ENCODE results near the gene STK38L.

Gene STK38L

DNA sequence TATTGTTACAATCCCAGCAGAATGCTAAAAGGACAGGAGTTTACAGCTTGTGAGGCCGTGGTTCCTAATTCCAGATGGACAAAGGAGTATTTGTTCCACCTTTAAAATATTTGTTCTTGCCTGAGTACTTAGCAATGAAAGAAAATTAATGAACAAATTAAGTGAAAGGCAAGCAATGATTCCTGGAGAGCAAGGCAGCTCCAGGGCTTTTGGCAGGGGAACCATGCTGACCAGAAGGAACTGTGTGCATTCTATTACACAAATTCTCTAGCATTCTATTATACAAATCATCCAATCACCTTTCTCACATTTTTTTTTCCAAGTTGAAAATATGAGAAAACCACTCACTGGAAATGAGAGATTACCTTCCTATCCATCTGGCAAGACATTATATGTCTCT lies 86.8 kb downstream of the STK38L start:
- no peak for DNase-seq

DNA sequence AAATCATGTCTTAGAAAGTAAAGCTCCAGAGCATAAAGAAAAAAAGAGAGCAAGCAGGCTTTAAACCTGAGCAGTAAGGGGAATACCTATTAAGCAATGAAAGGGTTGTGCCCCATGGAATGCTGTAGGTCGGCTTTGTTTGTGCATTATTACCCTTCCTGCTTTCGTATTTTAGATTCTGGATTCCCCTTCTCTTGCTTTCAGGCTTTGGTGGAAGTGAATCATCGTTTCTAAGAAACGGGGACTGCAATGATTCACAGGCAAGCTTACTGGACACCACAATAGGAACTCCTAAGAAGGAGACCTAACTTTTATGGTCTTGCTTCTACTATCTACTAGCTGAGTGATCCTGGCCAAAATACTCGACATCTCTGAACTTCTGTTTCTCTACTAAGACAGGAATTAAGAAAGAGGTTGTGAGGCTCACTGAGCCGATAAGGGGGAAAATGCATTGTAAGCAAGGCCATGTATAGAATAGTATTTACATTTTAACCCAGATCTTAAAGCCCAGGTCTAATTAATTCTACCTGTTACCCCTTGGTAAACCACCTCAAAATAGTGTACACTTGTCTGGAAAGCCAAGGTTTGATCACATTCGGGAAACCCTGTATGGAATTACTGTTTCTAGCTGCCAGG lies 87.3 kb downstream of the STK38L start:
- DNase-seq = peak; percentile 7

DNA sequence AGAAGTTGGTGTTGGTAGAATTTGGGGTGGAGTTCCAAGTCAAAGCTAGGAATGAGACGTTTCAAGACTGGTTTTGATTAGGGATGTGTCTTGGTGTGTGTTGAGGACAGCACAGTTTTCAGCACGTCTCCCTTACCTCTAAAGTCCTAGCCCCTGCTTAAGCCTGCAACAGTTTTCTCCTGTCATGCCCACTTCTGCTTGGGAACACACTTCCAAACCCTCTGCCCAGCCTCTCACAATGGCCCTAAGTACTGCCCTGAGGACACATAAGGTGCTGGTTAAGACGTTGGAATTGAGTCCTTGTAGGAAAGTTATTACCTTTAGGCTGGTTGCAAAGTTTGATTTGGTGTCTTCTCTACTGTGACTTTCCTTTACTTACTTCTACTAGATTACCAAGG lies 87.8 kb downstream of the STK38L start:
- no peak for DNase-seq

DNA sequence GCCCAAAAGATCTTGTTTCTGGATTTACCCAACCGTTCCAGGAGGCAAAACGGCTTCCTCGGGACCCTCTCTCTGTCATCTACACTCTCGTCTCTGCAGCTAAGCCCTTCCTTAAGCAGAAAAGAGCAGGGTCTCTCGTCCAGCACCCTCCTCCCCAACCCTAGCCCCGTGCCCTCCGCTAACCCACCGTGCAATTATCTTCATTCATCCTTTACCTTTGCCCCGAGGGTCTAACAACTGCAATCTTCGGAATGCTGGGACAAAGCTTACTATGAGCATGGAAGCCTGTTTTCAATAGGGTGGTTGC lies 88.3 kb downstream of the STK38L start:
- DNase-seq = no peak

DNA sequence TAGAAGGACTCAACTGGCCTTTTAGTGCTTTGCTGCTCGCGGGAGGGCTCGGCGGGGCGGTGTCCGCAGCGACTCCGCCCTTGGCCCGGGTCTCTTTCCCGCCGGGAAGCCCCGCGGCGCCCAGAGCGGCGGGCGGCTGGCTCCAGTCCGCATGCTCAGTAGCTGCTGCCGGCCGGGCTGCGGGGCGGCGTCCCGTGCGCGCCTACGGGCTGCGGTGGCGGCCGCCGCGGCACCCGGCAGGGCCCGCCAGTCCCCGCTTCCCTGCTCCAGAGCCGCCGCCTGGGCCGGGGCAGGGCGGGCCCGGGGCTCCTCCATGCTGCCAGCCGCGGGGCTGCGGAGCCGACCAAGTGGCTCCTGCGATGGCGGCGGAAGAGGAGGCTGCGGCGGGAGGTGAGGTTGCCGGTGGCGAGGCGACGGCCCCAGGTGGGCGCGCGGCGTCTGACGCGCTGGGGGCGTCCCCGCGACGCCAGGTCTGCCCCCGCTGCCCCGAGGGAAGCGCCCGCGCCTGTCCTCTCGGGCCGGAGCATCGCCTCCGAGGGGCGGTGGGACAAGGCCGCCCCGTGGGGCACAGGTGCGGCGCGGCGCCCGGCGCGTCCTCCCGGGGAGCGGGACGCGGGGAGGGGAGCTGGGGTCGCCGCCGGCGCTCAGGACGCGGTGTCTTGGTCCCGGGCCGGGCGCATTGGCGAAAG lies 88.8 kb downstream of the STK38L start, which contains the start of gene BMAL2:
BMAL2 (plus strand) TSS at position 123 of the 689 bp plus-strand sequence; CDS start at position 360, 237 bp downstream.
- DNase-seq = peak; percentile 49

DNA sequence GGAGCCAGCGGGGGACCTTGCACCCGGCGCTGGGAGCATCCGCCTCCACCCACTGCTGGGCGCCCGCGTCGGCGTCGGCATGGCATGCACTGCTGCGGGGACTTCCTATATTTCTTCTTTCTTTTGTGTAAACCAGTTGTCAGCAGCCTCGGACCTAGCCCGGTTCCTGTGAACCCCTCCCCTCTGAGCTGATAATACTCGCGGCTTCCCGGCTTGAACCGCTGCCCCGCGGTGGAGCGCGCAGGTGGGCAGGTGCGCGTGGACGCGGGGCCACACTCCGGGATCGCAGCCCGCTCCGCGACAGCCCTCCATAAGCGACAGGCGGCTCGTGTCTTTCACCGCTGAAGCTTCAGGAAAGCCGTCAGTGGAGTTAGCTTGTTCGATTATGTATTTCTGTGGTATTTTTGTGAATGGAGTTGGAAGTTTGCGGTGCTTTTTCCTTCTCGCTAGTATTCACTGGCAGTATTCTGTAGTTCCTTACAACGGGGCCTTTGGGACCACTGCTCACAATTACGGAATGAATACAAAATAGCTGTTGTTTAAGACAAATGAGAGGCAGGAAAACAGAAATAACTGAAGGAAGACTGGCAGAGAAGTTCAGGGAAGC lies 89.4 kb downstream of the STK38L start:
- peak; percentile 33 for DNase-seq

- DNase-seq = no peak
Observed at GRCh38 chr12:27334042-27334720, 90.1 kb downstream of the STK38L start.

GRCh38 chr12:27334721-27335082 lies 90.6 kb downstream of the STK38L start:
- no peak for DNase-seq

DNA sequence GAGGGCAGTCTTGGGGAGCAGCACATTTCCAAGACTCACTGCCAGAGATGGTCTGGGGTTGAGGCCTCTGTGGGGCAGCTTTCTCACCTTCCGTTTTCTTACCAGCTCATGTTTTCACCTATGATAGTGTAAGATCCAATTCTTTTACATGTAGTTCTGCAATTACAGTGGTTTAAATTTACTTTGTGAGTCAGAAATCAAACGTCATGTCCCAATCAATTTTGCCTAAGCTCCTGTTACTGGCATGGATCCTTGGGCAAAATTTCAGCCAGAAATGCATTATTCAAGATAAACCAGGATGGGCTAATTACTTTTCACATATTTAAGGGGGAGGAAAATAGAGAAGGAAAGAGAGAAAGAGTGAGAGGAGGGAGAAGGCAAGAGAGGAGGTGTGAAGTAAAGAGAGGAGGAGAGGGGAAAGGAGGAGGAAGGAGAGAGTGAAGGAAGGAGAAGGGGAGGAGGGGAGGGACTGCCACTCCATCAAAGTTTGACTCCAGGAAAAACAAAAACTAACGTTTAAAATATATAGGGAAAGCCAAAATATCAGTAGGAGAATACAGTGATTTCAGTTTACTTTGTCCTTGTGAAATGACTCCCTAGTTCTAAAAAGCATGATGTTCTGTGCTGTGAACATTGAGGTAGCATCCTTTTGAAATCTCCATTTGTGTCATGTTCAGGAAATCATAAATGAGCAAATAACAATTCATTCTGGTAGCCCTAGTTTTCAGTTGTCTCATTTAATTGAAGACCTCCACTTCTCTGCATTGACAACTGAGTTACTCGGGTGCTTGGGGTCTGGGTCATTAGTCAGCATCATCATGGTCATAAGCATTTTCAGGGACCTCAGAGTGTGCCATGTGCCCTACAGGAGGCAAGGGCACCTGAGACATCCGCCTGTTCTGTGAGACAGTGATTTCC lies 91.5 kb downstream of the STK38L start:
- no peak for DNase-seq

GRCh38 chr12:27336282-27336653 lies 92.2 kb downstream of the STK38L start:
- no peak for DNase-seq

DNA sequence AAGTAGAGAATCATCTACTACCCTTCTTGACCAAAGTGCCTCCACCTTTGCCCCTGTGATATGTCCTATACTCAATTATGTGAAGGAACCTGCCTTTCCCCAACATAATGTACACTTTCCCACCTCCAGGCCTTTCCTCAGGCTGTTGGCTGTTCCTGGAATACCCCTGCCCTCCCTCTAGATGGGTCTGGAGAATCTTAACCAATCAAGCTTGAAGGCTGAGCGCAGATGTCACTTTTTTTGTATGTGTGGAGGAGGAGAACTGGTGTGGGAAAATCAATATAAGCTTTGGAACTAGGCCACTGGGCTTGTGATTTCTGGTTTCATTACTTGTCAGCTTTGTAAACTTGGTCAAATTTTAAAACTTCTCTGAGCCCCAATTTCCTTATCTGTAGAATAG lies 93.3 kb downstream of the STK38L start:
- DNase-seq = no peak

DNA sequence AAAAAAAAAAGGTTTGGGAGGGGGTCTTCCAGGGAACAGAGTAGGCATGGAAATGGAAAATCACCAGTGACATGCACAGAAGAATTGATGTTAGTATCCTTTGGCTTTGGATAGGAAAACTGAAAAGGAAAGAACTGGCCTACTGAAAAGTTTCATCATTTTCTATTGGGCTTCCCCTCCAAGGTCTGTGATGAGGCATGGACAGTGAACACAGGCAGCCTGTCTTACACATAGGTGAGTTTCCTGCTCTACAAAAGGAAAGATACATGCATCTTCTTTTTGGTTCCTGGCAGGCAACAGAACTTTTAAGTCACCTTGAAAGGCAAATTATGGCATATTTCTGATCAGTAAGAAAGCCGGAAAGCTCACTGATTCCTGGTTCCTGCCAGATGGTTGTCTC lies 94.4 kb downstream of the STK38L start:
- no peak for DNase-seq

DNA sequence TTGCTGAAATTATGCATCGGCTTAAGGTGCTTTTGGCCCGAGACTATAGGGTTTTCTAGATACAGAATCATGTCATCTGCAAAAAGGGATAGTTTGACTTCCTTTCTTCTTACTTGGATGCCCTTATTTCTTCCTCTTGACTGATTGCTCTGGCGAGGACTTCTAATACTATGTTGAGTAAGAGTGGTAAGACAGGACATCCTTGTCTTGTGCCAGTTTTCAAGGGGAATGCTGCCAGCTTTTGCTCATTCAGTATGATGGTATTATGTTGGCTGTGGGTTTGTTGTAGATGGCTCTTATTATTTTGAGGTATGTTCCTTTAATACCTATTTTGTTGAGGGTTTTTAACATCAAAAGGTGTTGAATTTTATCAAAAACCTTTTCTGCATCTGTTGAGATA lies 96.9 kb downstream of the STK38L start:
- no peak for DNase-seq

- no peak for DNase-seq
Observed at GRCh38 chr12:27342536-27342935, 98.5 kb downstream of the STK38L start.

DNA sequence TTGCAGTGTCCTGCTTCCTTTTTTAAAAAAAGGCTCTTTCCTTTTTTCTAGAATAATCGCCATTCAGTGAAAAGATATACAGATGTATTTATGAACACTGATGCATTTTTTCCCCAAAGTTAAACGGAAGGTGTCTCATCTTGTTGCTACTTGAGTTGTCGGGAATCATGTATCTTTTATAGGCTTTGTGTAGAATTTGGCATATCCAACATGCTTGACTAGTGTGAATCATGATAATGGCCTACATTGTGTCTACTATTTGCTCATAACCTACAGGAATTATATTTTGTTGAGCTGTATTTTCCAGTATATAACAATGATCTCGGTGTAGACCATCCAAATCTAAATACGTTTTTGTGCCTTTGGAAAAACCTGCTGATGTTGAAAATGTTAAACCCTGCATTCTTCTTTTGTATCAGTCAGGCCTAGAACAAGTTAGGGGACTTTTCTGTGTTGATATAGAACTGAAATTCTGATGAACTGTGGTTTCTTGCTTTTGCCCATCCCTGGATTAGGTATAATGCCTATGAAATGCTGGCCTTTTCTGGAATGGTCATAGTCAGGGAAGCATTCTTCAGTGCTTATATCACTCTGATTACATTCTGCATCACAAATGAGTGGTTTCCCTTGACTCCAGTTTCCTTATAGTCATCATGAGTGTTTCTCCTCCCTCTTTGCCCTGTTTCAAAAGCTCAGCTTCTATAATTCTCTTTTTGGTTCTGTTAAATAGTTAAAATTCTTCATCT lies 99.3 kb downstream of the STK38L start:
- no peak for DNase-seq

- no peak for DNase-seq
Observed at GRCh38 chr12:27344246-27344645, 100.2 kb downstream of the STK38L start.

DNA sequence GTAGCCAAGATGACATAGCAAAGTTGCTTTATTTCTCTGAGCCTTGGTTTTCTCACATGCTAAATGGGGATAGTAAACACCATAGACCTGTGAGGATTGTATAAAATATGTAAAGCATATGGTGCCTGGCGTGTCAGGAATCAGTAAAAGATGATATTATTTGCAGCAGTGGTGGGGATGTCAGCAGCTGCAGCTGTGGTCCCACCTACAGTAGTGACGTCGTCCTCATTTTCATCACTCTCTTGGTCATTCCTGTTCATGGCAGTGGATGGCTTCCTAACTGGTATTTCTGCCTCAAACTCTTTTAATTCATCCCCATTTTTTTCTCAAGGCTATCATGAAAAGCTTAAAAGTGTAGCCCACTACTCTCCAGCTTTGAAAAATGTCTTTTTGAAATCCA lies 100.7 kb downstream of the STK38L start:
- no peak for DNase-seq

GRCh38 chr12:27345376-27345775 lies 101.3 kb downstream of the STK38L start:
- DNase-seq = no peak

GRCh38 chr12:27347779-27348178 lies 103.7 kb downstream of the STK38L start:
- no peak for DNase-seq

DNA sequence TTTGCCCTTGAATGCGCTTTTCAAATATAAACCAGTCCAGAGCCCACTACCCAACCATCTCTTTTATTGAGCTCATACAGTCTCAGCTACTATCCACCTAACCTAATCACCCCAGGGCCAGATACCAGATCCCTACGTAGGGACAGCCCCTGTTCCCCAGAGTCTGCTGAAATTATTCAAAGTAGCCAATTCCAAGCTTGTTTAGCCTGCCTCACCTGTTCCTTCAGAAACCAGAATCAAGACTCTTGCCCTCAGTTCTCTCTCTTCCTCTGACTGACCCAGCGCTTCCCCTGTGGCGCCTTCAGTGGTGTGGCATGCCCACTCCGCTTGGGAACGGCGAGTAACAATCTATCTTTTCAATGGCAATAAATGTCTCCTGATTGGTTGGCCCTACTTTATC lies 107.4 kb downstream of the STK38L start:
- no peak for DNase-seq

DNA sequence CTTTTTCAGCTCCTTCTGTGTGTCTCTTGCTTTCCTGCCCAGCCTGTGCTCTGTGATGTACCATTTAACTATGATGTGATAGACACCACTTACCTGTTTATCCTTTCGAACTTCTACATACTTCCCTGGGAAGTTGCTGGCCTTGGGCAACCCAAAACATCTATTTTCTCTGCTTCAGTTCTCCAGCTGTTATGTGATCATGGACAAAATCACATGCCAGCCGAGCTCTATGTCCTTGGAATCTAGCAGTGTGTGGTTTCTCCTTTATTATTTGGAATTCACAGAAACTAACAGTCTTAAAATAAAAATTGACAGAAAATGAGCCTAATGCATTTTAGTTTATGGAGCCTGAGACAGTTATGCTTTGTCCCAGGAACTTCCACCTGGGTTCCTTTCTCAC lies 111.4 kb downstream of the STK38L start:
- no peak for DNase-seq

GRCh38 chr12:27355979-27356378 lies 111.9 kb downstream of the STK38L start:
- DNase-seq = no peak

Data from GDM1 (cell line).